Dendritic cell treated with granulocyte-macrophage colony-stimulating factor and Interleukin-4, amounts not matched to agents 40 ng/mL and 50 ng/mL, for 4 days (primary cell): Measurements from ENCODE around the gene PAK6.
A peak's percentile ranks its signal among the peaks of the same experiment; 100 is the strongest.

Experiments
- H3K27ac Mint-ChIP-seq: one replicate; pipeline ENCODE4 v1.8.0; 2022; ENCODE audit warnings: mild to moderate bottlenecking, mixed read lengths
- H3K27me3 Mint-ChIP-seq: one replicate; pipeline ENCODE4 v1.8.0; 2022; ENCODE audit warnings: mild to moderate bottlenecking, mixed read lengths
- H3K36me3 Mint-ChIP-seq: one replicate; pipeline ENCODE4 v1.8.0; 2022; ENCODE audit warnings: low read depth, mixed read lengths
- H3K4me1 Mint-ChIP-seq: one replicate; pipeline ENCODE4 v1.8.0; 2022; ENCODE audit warnings: low read depth, mixed read lengths
- H3K4me3 Mint-ChIP-seq: one replicate; pipeline ENCODE4 v1.8.0; 2022; ENCODE audit warnings: mild to moderate bottlenecking, moderate library complexity, mixed read lengths
- H3K9me3 Mint-ChIP-seq: one replicate; pipeline ENCODE4 v1.8.0; 2022; ENCODE audit warnings: mixed read lengths
- intact Hi-C: fragments of 100-400 bp; cut with micrococcal nuclease; formaldehyde crosslinking; loops from one replicate; pipeline ENCODE4 v1.15.0; 2022

PAK6 gene

DNA sequence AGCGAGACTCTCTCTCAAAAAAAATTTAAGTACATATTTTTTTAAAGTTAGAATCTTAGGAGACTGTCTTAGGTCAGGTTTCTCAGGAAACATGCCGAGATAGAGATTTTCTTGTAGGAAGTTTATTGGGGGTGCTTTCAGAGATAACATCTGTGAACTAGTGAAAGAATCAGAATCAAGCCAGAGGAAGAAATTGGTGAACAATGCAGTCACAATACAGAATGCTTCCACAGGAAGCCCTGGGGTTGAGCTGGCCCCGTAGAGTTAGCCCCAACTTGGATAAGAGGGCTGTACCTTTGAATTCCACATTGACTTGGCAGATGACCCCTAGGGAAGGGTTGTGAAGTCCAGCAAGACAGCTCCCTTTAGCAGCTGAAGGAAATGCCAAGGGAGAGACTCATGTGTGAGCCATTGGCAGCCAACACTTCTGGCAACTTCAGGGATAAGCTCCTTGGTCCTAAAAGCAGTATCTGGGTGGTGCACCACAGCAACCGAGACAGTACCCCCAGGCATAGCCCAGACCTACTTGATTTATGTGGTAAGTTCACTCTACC, 75.9 kb downstream of the PAK6 start:
- H3K9me3 Mint-ChIP-seq: no peaks in the 10 kb centered on the region
- H3K36me3 Mint-ChIP-seq: no peaks in the 10 kb centered on the region
- H3K27ac Mint-ChIP-seq: peak overlapping the region; percentile 73
- peaks cover 25% of the 10 kb centered on the region for H3K27me3 Mint-ChIP-seq
- H3K4me1 Mint-ChIP-seq: peaks cover 55% of the 10 kb centered on the region
- intact Hi-C loops: no loop called here
- no peak overlapping the region for H3K4me3 Mint-ChIP-seq

DNA sequence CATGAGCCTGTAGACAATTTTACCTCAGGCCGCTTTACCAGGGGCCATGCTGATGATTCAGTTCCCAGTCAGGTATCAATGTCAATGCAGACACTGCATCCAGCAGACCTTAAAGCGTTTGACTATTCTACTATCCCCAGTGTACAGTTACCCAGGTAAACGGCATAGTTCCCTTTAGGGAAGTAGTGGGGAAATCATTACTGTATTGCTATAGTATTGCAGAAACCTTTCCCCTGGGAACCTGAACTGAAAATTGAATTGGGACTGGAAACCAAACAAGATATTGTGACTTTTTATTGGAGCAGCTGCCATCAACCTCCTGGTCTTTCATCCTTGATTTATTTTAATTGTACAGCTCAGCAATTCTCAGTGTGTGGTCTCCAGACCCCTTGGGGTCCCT, 78.1 kb downstream of the PAK6 start:
- H3K9me3 Mint-ChIP-seq: no peaks in the 10 kb centered on the region
- H3K4me1 Mint-ChIP-seq: peaks cover 70% of the 10 kb centered on the region
- peaks cover 23% of the 10 kb centered on the region for H3K27me3 Mint-ChIP-seq

DNA sequence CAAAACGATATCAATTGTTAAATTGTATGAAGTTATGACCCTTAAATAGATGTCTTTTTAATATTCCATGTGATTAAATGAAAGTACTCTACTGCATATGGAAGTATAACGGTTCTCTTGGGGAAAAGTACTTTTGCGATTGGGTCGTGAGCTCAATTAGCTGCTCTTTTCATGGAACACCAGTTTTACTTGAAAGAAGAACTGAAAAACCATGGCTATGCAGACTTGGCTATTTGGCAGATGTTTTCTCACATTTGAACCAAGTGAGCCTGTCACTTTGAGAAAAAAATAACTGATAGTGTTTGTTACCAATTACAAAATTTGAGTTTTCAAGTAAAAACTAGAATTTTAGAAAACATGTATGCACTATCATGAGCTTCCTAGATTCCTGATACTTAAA, 78.7 kb downstream of the PAK6 start:
- peaks cover 16% of the 10 kb centered on the region for H3K27me3 Mint-ChIP-seq
- no peak overlapping the region for H3K4me3 Mint-ChIP-seq
- H3K36me3 Mint-ChIP-seq: no peaks in the 10 kb centered on the region
- intact Hi-C loops: no loop called here
- no peaks in the 10 kb centered on the region for H3K9me3 Mint-ChIP-seq
- peaks cover 70% of the 10 kb centered on the region for H3K4me1 Mint-ChIP-seq
- H3K27ac Mint-ChIP-seq: peak overlapping the region; percentile 73

More for the DNA sequence above, 78.1 kb downstream of the PAK6 start:
- Mint-ChIP-seq H3K27ac (peak overlapping the region; percentile 73), H3K36me3 (no peaks in the 10 kb centered on the region), H3K4me3 (no peak overlapping the region)
- intact Hi-C loops: no loop called here

DNA sequence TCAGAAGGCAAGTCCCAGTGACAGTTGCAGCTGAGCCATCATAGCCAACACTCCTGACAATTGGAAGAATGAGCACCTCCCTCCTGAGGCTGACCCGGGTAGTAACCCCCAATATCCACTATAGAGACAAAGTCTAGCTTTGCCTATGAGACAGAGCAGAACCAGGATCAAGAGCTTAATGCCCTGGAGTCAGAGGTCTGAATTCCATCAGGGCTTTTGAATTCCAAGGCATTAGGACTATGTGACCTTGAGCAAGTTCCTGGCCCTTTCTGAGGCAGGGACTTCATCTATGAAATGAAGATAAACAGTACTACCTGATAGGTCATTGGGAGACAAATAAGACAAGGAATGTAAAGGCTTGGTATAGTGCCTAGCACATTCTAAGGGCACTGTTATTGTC, 81.5 kb downstream of the PAK6 start:
- peak overlapping the region; percentile 65 for H3K27ac Mint-ChIP-seq
- H3K4me3 Mint-ChIP-seq: no peak overlapping the region
- intact Hi-C loops: no loop called here
- peaks cover 54% of the 10 kb centered on the region for H3K4me1 Mint-ChIP-seq
- H3K9me3 Mint-ChIP-seq: no peaks in the 10 kb centered on the region
- peaks cover 10% of the 10 kb centered on the region for H3K36me3 Mint-ChIP-seq
- peaks cover 10% of the 10 kb centered on the region for H3K27me3 Mint-ChIP-seq

- H3K36me3 Mint-ChIP-seq: peaks cover 15% of the 10 kb centered on the region
- peaks cover 5% of the 10 kb centered on the region for H3K27me3 Mint-ChIP-seq
- H3K9me3 Mint-ChIP-seq: no peaks in the 10 kb centered on the region
- peaks cover 56% of the 10 kb centered on the region for H3K4me1 Mint-ChIP-seq
- intact Hi-C loops: no loop called here
- H3K27ac Mint-ChIP-seq: peak overlapping the region; percentile 65
- H3K4me3 Mint-ChIP-seq: no peak overlapping the region
Measured at GRCh38 chr15:40320931-40321371, 82.1 kb downstream of the PAK6 start.

DNA sequence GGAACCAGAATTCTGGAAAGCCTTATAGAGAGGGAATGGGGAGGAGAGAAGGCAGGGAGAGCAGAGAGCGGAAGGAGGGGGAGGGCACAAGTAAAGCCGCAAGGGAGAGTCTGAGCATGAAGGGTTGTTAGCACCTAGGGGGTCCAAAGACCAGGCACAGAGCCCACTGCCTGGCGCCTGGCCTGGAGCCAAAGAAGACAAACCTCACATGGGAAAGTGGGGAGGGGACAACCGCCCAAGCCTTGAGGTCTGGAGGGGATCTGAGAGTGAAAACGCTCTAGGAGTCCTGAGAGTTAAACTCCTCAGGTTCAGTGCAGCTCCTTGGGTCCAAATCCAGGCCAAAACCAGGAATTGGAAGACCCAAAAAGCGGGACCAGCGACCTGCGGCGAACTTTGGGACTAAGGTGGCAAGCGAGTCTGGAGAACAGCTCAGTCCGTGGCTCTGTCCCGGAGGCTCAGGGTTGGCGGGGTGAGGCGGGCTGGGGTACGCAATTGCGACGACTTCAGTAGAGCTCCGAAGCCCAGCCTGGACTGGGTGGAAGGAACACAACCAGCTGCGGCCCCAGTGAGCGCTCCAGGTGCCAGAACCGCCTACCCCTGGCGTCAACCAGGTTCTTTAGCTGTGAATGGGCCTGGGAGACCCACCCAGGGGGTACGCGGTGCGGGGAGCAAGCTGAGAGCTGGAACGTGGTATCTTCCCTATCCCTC, 83.8 kb downstream of the PAK6 start:
- no peaks in the 10 kb centered on the region for H3K27me3 Mint-ChIP-seq
- H3K27ac Mint-ChIP-seq: peak overlapping the region; percentile 78
- H3K4me3 Mint-ChIP-seq: peak overlapping the region; percentile 71
- intact Hi-C loops: loop anchor here (1.0 kb wide), 1 partner anchor 12 kb away; no protein-coding TSS in a partner anchor
- H3K9me3 Mint-ChIP-seq: no peaks in the 10 kb centered on the region
- peaks cover 33% of the 10 kb centered on the region for H3K36me3 Mint-ChIP-seq
- H3K4me1 Mint-ChIP-seq: peaks cover 62% of the 10 kb centered on the region

GRCh38 chr15:40323239-40323952, 84.5 kb downstream of the PAK6 start, which contains the start of gene INAFM2:
Gene INAFM2 (plus strand): TSS chr15:40323692. CDS start chr15:40324056, 364 bp downstream.
- peak within 1 kb of the TSS; percentile 85 for H3K27ac Mint-ChIP-seq
- no peaks in the 10 kb centered on the region for H3K9me3 Mint-ChIP-seq
- peaks cover 69% of the 10 kb centered on the region for H3K4me1 Mint-ChIP-seq
- H3K4me3 Mint-ChIP-seq: peak within 1 kb of the TSS; percentile 82
- H3K36me3 Mint-ChIP-seq: peaks cover 40% of the 10 kb centered on the region
- intact Hi-C loops: loop anchor here (1.0 kb wide), 1 partner anchor 11 kb away; no protein-coding TSS in a partner anchor
- no peaks in the 10 kb centered on the region for H3K27me3 Mint-ChIP-seq

DNA sequence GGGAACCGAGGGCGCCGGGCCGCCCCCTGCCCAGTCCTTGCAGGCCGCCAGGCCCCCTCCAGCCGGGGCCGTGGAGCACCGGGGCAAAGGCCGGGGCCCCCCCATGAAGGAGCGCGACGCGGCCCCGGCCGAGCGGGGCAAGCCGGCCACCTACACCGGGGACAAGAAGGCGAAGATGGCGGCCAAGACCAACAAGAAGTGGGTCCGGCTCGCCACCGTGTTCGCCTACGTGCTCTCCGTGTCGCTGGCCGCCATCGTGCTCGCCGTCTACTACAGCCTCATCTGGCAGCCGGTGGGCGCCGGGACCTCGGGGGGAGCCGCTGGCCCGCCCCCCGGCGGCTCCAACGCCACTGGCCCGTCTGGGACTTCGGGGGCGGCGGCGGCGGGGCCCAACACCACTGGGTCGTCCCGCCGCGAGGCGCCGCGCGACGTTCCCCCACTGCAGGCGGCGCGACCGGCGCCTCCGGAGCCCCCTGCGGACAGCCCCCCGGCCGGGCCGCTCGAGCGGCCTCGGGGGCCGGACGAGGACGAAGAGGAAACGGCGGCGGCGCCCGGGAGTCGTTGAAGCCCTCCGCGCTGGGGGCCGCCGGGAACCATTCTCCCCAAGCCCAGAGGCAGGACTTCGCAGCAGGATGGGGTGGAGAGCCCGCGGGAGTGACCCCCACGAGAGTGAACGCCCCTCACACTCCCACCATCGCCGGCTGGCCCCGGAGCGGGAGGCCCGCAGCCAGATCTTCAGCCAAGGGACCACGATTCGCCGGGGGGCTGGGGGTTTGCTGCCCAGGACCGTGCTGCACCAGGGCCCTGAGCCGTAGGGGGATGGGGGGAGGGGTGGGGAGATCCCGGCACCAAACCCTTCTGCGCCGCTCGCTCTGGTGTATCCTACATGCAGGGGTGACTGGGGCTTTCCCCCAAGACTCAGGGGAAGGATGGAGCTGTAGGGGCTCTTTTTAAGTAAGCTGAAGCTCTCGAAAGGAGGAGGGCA, 85.4 kb downstream of the PAK6 start:
- Mint-ChIP-seq H3K36me3 (peaks cover 48% of the 10 kb centered on the region), H3K27me3 (no peaks in the 10 kb centered on the region), H3K9me3 (no peaks in the 10 kb centered on the region), H3K27ac (peak overlapping the region; percentile 85), H3K4me1 (peaks cover 78% of the 10 kb centered on the region), H3K4me3 (peak overlapping the region; percentile 82)
- intact Hi-C loops: loop anchor here (1.0 kb wide), 1 partner anchor 10 kb away; no protein-coding TSS in a partner anchor

- peaks cover 81% of the 10 kb centered on the region for H3K4me1 Mint-ChIP-seq
- peaks cover 58% of the 10 kb centered on the region for H3K36me3 Mint-ChIP-seq
- peak overlapping the region; percentile 85 for H3K27ac Mint-ChIP-seq
- H3K4me3 Mint-ChIP-seq: peak overlapping the region; percentile 82
- H3K27me3 Mint-ChIP-seq: no peaks in the 10 kb centered on the region
- no peaks in the 10 kb centered on the region for H3K9me3 Mint-ChIP-seq
- intact Hi-C loops: no loop called here
Measured at GRCh38 chr15:40325188-40325587, 86.3 kb downstream of the PAK6 start.

DNA sequence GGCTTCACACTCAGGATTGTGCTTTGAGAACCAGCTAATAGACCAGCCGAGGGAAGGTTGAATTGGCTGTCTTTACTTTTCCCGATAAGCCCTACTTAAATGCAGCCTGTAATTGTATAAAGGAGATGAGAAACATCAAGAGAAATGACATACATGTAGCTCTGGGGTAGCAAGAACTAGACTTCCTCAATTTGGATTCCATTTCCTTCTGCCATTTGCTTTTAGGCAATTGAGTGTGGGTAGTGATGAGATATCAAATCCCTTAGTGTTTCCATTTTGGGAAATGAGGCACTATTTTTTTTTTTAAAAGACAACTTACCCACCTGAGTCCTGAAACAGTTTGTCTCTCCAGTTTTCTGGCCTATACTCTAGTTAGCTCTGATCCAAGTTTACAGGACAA, 86.8 kb downstream of the PAK6 start:
- Mint-ChIP-seq H3K4me3 (peak overlapping the region; percentile 82), H3K4me1 (peaks cover 82% of the 10 kb centered on the region)

More for the DNA sequence above, 86.8 kb downstream of the PAK6 start:
- intact Hi-C loops: no loop called here
- H3K27me3 Mint-ChIP-seq: no peaks in the 10 kb centered on the region
- H3K36me3 Mint-ChIP-seq: peaks cover 63% of the 10 kb centered on the region
- peak overlapping the region; percentile 85 for H3K27ac Mint-ChIP-seq
- no peaks in the 10 kb centered on the region for H3K9me3 Mint-ChIP-seq
